ENCODE results near the gene FKBP14. TPM values are rescaled to one million over a fixed set of nuclear protein-coding genes. Genes with fewer than 3 reads are reported as not detected.

FKBP14 gene
- total RNA-seq, 1 experiment from 2014 or later = 13.5 TPM

DNA sequence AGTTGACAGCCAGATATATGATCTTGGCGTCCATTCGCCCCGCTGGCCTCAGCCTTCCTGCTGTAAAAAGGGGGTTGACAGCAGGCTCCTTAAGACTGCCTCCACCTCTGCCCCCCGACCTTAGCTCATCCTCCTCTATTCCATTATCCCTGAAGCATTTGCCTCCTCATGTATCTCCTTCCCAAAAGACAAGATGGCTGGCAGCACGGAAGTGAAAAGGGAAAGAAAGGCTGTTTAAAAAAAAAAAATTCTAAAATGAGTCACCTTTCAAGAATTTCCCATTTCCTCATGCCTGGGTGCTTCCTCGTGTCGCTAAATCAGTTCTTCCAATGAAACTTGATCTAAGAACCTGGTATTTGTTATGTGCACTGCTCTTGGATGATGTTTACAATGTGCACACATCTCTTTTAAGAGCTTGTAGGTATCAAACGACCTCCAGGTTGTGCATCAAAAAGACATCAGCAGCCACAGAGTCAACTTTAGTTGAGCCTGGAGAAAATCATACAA, 38.6 kb downstream of the FKBP14 start:
- Histone ChIP-seq H3K79me2 (ENCODE audit: low read length) (peaks cover 83% of the 10 kb centered on the region), H3K36me3 (ENCODE audit: insufficient read depth, low read length) (no peaks in the 10 kb centered on the region), H3K9ac (ENCODE audit: low read length) (peak overlapping the region; percentile 92), H3K9me2 (replicated peaks; ENCODE audit: insufficient read depth, low read length) (no peaks in the 10 kb centered on the region), H3K4me2 (ENCODE audit: low read depth, low read length, poor library complexity, severe bottlenecking) (peak overlapping the region; percentile 90), H3K27ac (ENCODE audit: low read length) (peak overlapping the region; percentile 93), H4K20me1 (ENCODE audit: insufficient read depth, low read depth, low read length) (no peaks in the 10 kb centered on the region), H3K4me3 (ENCODE audit: low read length) (peak overlapping the region; percentile 97), H3K27me3 (ENCODE audit: low read length) (no peaks in the 10 kb centered on the region), H3K4me1 (ENCODE audit: low read length) (peaks cover 54% of the 10 kb centered on the region), H2AFZ (ENCODE audit: low read length) (no peak overlapping the region), H3K9me3 (ENCODE audit: low read length) (no peaks in the 10 kb centered on the region)
- DNase-seq = peak; percentile 70

GRCh38 chr7:29987083-29987482, 39.4 kb downstream of the FKBP14 start:
- DNase-seq = peak; percentile 75
- Histone ChIP-seq H3K27me3 (ENCODE audit: low read length) (no peaks in the 10 kb centered on the region), H3K4me3 (ENCODE audit: low read length) (peak overlapping the region; percentile 97), H3K9ac (ENCODE audit: low read length) (peak overlapping the region; percentile 92), H3K9me2 (replicated peaks; ENCODE audit: insufficient read depth, low read length) (no peaks in the 10 kb centered on the region), H3K79me2 (ENCODE audit: low read length) (peaks cover 91% of the 10 kb centered on the region), H3K27ac (ENCODE audit: low read length) (peak overlapping the region; percentile 93), H2AFZ (ENCODE audit: low read length) (no peak overlapping the region), H3K36me3 (ENCODE audit: insufficient read depth, low read length) (no peaks in the 10 kb centered on the region), H3K4me2 (ENCODE audit: low read depth, low read length, poor library complexity, severe bottlenecking) (peak overlapping the region; percentile 90), H3K4me1 (ENCODE audit: low read length) (peaks cover 56% of the 10 kb centered on the region), H3K9me3 (ENCODE audit: low read length) (no peaks in the 10 kb centered on the region), H4K20me1 (ENCODE audit: insufficient read depth, low read depth, low read length) (no peaks in the 10 kb centered on the region)

DNA sequence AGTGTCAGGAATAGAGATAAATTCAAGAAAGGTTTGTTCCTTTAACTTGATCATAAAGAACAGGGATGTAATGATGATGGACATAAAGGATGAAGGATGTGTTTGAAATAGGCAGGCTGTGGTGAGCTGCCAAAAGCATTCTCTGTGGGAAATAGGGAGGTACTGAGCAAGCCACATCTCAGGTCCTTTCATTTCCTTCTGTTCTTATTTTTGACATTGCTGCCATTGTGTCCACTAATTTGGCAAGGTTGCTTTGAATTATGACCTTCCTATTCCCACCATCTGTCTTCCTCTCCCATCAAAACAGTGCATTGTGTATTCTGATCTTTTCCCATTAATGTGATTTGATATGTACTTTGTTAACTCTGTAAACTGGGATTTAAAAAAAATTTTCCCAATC, 46.4 kb downstream of the FKBP14 start:
- H4K20me1 ChIP-seq (ENCODE audit: insufficient read depth, low read depth, low read length) = no peaks in the 10 kb centered on the region
- H3K27me3 ChIP-seq (ENCODE audit: low read length) = no peaks in the 10 kb centered on the region
- no peaks in the 10 kb centered on the region for H3K9me3 ChIP-seq (ENCODE audit: low read length)
- H3K36me3 ChIP-seq (ENCODE audit: insufficient read depth, low read length) = peaks cover 14% of the 10 kb centered on the region
- no peak overlapping the region for H3K9ac ChIP-seq (ENCODE audit: low read length)
- DNase-seq = no peak
- peaks cover 68% of the 10 kb centered on the region for H3K4me1 ChIP-seq (ENCODE audit: low read length)
- H2AFZ ChIP-seq (ENCODE audit: low read length) = no peak overlapping the region
- no peak overlapping the region for H3K4me3 ChIP-seq (ENCODE audit: low read length)
- peaks cover 99% of the 10 kb centered on the region for H3K79me2 ChIP-seq (ENCODE audit: low read length)
- H3K9me2 ChIP-seq (replicated peaks; ENCODE audit: insufficient read depth, low read length) = no peaks in the 10 kb centered on the region
- H3K27ac ChIP-seq (ENCODE audit: low read length) = no peak overlapping the region
- no peak overlapping the region for H3K4me2 ChIP-seq (ENCODE audit: low read depth, low read length, poor library complexity, severe bottlenecking)

DNA sequence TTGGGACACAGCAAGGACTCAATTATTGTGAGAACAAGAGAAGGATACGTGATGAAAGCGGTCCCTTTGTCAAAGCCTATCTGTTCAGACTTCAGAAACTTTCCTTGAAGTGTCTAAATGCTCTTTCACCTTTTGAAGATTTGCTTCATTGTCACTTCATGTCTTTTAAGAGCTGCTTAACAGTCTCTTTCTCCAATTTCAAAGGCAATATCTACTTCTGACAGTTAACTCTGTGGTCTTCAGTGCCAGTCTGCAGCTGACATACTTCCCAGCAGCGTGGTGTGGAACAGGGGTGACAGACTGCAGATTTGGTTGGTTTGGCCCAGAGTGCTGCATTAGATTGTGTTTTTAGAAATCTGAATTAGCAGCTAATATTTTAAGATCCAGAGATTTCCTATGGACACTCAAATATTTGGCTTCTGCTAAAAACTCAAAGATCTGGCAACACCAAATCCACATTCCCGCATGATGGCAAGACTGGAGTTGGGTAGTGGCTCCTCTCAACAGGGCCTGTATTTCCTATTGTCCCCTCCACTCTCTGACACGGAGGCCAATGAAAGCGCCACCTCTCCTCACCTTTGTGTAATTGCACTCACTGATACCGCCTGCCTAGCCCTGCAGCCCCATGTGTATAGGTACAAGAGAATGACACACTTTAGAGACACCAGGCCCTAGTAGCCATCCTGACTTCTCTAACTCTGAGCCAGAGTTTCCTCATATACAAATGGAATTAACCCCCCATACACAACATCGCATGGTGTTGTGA, 48.4 kb downstream of the FKBP14 start:
- H3K4me2 ChIP-seq (ENCODE audit: low read depth, low read length, poor library complexity, severe bottlenecking) = no peak overlapping the region
- H3K9ac ChIP-seq (ENCODE audit: low read length) = no peak overlapping the region
- peaks cover 68% of the 10 kb centered on the region for H3K4me1 ChIP-seq (ENCODE audit: low read length)
- peak overlapping the region; percentile 1; the same call in 1 of the 2 replicates for H3K27ac ChIP-seq (ENCODE audit: low read length)
- peak; percentile 85 for DNase-seq
- H3K79me2 ChIP-seq (ENCODE audit: low read length) = peaks cover 100% of the 10 kb centered on the region
- H3K27me3 ChIP-seq (ENCODE audit: low read length) = no peaks in the 10 kb centered on the region
- H3K9me2 ChIP-seq (replicated peaks; ENCODE audit: insufficient read depth, low read length) = no peaks in the 10 kb centered on the region
- no peak overlapping the region for H2AFZ ChIP-seq (ENCODE audit: low read length)
- no peak overlapping the region for H3K4me3 ChIP-seq (ENCODE audit: low read length)
- H4K20me1 ChIP-seq (ENCODE audit: insufficient read depth, low read depth, low read length) = no peaks in the 10 kb centered on the region
- H3K36me3 ChIP-seq (ENCODE audit: insufficient read depth, low read length) = peaks cover 14% of the 10 kb centered on the region
- H3K9me3 ChIP-seq (ENCODE audit: low read length) = no peaks in the 10 kb centered on the region

DNA sequence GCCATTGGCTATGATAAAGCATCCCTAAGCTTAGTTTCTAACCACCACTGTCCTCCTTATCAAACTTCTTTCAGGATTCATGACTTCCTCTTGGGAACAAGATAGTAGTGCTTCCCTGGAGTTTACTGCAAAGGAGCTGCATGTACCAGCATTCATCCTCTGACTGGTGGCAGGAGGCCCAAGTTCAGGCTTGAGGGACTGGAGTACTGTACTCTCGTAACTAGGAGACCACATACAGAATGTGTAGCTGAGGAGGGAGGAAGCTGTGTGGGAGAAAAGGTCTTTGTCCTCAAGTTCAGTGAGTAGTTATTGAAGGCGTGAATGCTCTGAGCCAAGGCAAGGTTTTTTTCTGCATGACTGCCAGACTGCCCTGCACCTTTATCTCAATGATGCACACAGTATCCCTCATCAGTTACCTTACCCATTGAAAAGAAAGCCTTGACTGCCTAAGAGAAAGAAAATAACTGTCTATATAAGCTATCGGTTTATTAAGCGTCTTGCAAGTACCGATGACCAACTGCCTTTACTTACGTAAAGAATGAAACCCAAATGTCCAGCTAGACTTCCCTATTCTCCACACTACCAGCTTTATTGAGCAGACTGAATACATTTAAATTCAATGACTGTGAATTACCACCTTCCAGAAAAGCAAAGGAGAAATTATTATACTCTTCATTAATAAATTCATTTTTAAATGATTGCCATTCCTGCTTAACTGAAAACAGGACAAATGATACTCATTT, 49.7 kb downstream of the FKBP14 start:
- Histone ChIP-seq H3K79me2 (ENCODE audit: low read length) (peaks cover 100% of the 10 kb centered on the region), H3K27ac (ENCODE audit: low read length) (no peak overlapping the region), H3K4me1 (ENCODE audit: low read length) (peaks cover 76% of the 10 kb centered on the region), H3K4me2 (ENCODE audit: low read depth, low read length, poor library complexity, severe bottlenecking) (peak overlapping the region; percentile 7), H3K27me3 (ENCODE audit: low read length) (no peaks in the 10 kb centered on the region), H4K20me1 (ENCODE audit: insufficient read depth, low read depth, low read length) (no peaks in the 10 kb centered on the region), H3K4me3 (ENCODE audit: low read length) (no peak overlapping the region), H3K36me3 (ENCODE audit: insufficient read depth, low read length) (peaks cover 12% of the 10 kb centered on the region), H3K9me2 (replicated peaks; ENCODE audit: insufficient read depth, low read length) (no peaks in the 10 kb centered on the region), H3K9me3 (ENCODE audit: low read length) (no peaks in the 10 kb centered on the region), H3K9ac (ENCODE audit: low read length) (no peak overlapping the region), H2AFZ (ENCODE audit: low read length) (no peak overlapping the region)
- DNase-seq = no peak

- H2AFZ ChIP-seq (ENCODE audit: low read length) = no peak overlapping the region
- no peak for DNase-seq
- H3K9ac ChIP-seq (ENCODE audit: low read length) = no peak overlapping the region
- no peaks in the 10 kb centered on the region for H3K9me3 ChIP-seq (ENCODE audit: low read length)
- peaks cover 6% of the 10 kb centered on the region for H3K36me3 ChIP-seq (ENCODE audit: insufficient read depth, low read length)
- no peaks in the 10 kb centered on the region for H3K9me2 ChIP-seq (replicated peaks; ENCODE audit: insufficient read depth, low read length)
- peaks cover 100% of the 10 kb centered on the region for H3K79me2 ChIP-seq (ENCODE audit: low read length)
- peaks cover 73% of the 10 kb centered on the region for H3K4me1 ChIP-seq (ENCODE audit: low read length)
- no peak overlapping the region for H3K27ac ChIP-seq (ENCODE audit: low read length)
- no peak overlapping the region for H3K4me3 ChIP-seq (ENCODE audit: low read length)
- H3K27me3 ChIP-seq (ENCODE audit: low read length) = no peaks in the 10 kb centered on the region
- peak overlapping the region; percentile 7 for H3K4me2 ChIP-seq (ENCODE audit: low read depth, low read length, poor library complexity, severe bottlenecking)
- no peaks in the 10 kb centered on the region for H4K20me1 ChIP-seq (ENCODE audit: insufficient read depth, low read depth, low read length)
These were observed 50.2 kb downstream of the FKBP14 start for GRCh38 chr7:29976266-29976665.

- Histone ChIP-seq H4K20me1 (ENCODE audit: insufficient read depth, low read depth, low read length) (no peaks in the 10 kb centered on the region), H3K4me3 (ENCODE audit: low read length) (no peak overlapping the region), H3K27me3 (ENCODE audit: low read length) (no peaks in the 10 kb centered on the region), H3K36me3 (ENCODE audit: insufficient read depth, low read length) (peaks cover 4% of the 10 kb centered on the region), H3K4me1 (ENCODE audit: low read length) (peaks cover 73% of the 10 kb centered on the region), H3K27ac (ENCODE audit: low read length) (peak overlapping the region; percentile 39; the same call in 1 of the 2 replicates), H3K4me2 (ENCODE audit: low read depth, low read length, poor library complexity, severe bottlenecking) (peak overlapping the region; percentile 7), H2AFZ (ENCODE audit: low read length) (no peak overlapping the region), H3K9me3 (ENCODE audit: low read length) (no peaks in the 10 kb centered on the region), H3K9me2 (replicated peaks; ENCODE audit: insufficient read depth, low read length) (no peaks in the 10 kb centered on the region), H3K9ac (ENCODE audit: low read length) (peak overlapping the region; percentile 4; the same call in 1 of the 2 replicates), H3K79me2 (ENCODE audit: low read length) (peaks cover 100% of the 10 kb centered on the region)
- DNase-seq = no peak
These were observed 50.9 kb downstream of the FKBP14 start for GRCh38 chr7:29975561-29975960.

DNA sequence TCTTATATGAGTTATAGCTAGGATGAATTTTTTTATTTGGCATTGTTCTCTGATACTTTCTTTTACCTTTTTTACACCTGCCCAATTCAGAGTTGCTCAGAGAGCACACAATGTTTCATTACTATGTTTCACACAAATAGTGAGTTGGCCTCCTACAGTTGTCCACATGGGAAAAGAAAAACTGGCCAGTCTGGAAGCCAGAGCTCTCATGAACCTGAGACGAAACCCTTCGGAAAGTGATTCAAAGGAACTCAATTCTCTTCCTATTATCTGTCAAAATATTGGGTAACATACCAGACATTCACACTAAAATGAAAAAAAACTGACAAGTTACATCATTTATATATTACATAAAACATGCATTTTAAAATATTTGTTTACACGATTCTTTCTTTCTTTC, 52.2 kb downstream of the FKBP14 start:
- Histone ChIP-seq H3K9me3 (ENCODE audit: low read length) (no peaks in the 10 kb centered on the region), H3K36me3 (ENCODE audit: insufficient read depth, low read length) (peaks cover 12% of the 10 kb centered on the region; the same call in 1 of the 2 replicates), H3K9ac (ENCODE audit: low read length) (no peak overlapping the region), H3K4me2 (ENCODE audit: low read depth, low read length, poor library complexity, severe bottlenecking) (no peak overlapping the region), H3K27me3 (ENCODE audit: low read length) (no peaks in the 10 kb centered on the region), H3K9me2 (replicated peaks; ENCODE audit: insufficient read depth, low read length) (no peaks in the 10 kb centered on the region), H3K4me1 (ENCODE audit: low read length) (peaks cover 74% of the 10 kb centered on the region), H4K20me1 (ENCODE audit: insufficient read depth, low read depth, low read length) (no peaks in the 10 kb centered on the region), H3K79me2 (ENCODE audit: low read length) (peaks cover 100% of the 10 kb centered on the region), H3K4me3 (ENCODE audit: low read length) (no peak overlapping the region), H2AFZ (ENCODE audit: low read length) (no peak overlapping the region), H3K27ac (ENCODE audit: low read length) (no peak overlapping the region)
- DNase-seq = no peak
